ENCODE data around the gene MAST4. TPM values are rescaled to one million over a fixed set of nuclear protein-coding genes. Genes with fewer than 3 reads are reported as not detected.

Gene MAST4
- polyA plus RNA-seq, 2 of the 4 experiments (the other 2 are of a cell fraction) = 1.2 to 5.8 TPM

GRCh38 chr5:66660396-66660795, 64.2 kb downstream of the MAST4 start:
- Histone ChIP-seq H3K27ac (no peak overlapping the region), H3K4me2 (no peak overlapping the region), H3K4me1 (no peaks in the 10 kb centered on the region), H3K4me3 (no peak overlapping the region), H3K9me3 (no peaks in the 10 kb centered on the region)
- CTCF ChIA-PET = no interaction called here
- DNase-seq (ENCODE audit: low read depth in 1 of 2, low spot score in 1 of 2) = no peak
- TF ChIP-seq SMC3 (IDR thresholded peaks at IDR 0.05) (no peak), NFE2L2 (conservative IDR thresholded peaks at IDR 0.05; ENCODE audit: low read length) (no peak), RNF2 (IDR thresholded peaks at IDR 0.05; ENCODE audit: borderline replicate concordance, low read depth) (no peak), NR3C1 (IDR thresholded peaks at IDR 0.05) (no peak), CHD4 (IDR thresholded peaks at IDR 0.05; ENCODE audit: borderline replicate concordance) (no peak)
- FAIRE-seq = no peak
- POLR2A ChIA-PET = no interaction called here
- no peak for ATAC-seq
- WGBS (ENCODE audit: missing lambda C conversion rate) = 3% methylated on average over 1 of the region's 1 CpG

- 8% methylated on average over 3 of the region's 3 CpGs for WGBS (ENCODE audit: missing lambda C conversion rate)
- no peak overlapping the region for H3K27ac ChIP-seq
- no peaks in the 10 kb centered on the region for H3K4me1 ChIP-seq
- ATAC-seq = no peak
- TF ChIP-seq RARB (CRISPR knock-in tag; IDR thresholded peaks at IDR 0.05) (no peak), HOXA7 (CRISPR knock-in tag; IDR thresholded peaks at IDR 0.05) (no peak), SREBF2 (IDR thresholded peaks at IDR 0.05) (no peak), ATOH8 (CRISPR knock-in tag; IDR thresholded peaks at IDR 0.05; ENCODE audit: low read depth) (no peak), HOXB13 (CRISPR knock-in tag; IDR thresholded peaks at IDR 0.05; ENCODE audit: low read depth) (no peak), ZC3H11A (IDR thresholded peaks at IDR 0.05) (no peak), PBX3 (IDR thresholded peaks at IDR 0.05) (no peak), EHMT2 (IDR thresholded peaks at IDR 0.05; ENCODE audit: low read depth) (no peak), NFE2L2 (conservative IDR thresholded peaks at IDR 0.05; ENCODE audit: low read length) (no peak), HDAC2 (IDR thresholded peaks at IDR 0.05) (no peak), GATA3 (IDR thresholded peaks at IDR 0.05; ENCODE audit: borderline replicate concordance) (no peak), FOSL2 (IDR thresholded peaks at IDR 0.05) (no peak), FOSL2 (CRISPR knock-in tag; IDR thresholded peaks at IDR 0.05) (no peak), USF2 (IDR thresholded peaks at IDR 0.05) (no peak), MAZ (IDR thresholded peaks at IDR 0.05; ENCODE audit: borderline replicate concordance, low read depth, low read length) (no peak), BHLHE40 (IDR thresholded peaks at IDR 0.05; ENCODE audit: low read depth, low read length) (no peak), HEYL (CRISPR knock-in tag; IDR thresholded peaks at IDR 0.05) (no peak), MAFK (IDR thresholded peaks at IDR 0.05; ENCODE audit: partially characterized antibody) (no peak), ZNF302 (CRISPR knock-in tag; IDR thresholded peaks at IDR 0.05) (no peak), CBX2 (IDR thresholded peaks at IDR 0.05; ENCODE audit: borderline replicate concordance, low read depth) (no peak)
- POLR2A ChIA-PET = no interaction called here
- DNase-seq (ENCODE audit: low read depth in 1 of 2, low spot score in 1 of 2) = no peak
- CTCF ChIA-PET = no interaction called here
- H3K4me3 ChIP-seq = no peak overlapping the region
- no peaks in the 10 kb centered on the region for H3K9me3 ChIP-seq
- FAIRE-seq = no peak
- H3K4me2 ChIP-seq = no peak overlapping the region
Measured at GRCh38 chr5:66661149-66661548, 65.0 kb downstream of the MAST4 start.

GRCh38 chr5:66666778-66667177, 70.6 kb downstream of the MAST4 start:
- 35% methylated on average over 3 of the region's 3 CpGs for WGBS (ENCODE audit: missing lambda C conversion rate)
- ATAC-seq = no peak
- CTCF ChIA-PET = no interaction called here
- Histone ChIP-seq H3K4me2 (no peak overlapping the region), H3K4me3 (no peak overlapping the region), H3K9me3 (no peaks in the 10 kb centered on the region), H3K27ac (no peak overlapping the region), H3K4me1 (no peaks in the 10 kb centered on the region)
- POLR2A ChIA-PET = no interaction called here
- no peak for FAIRE-seq
- TF ChIP-seq HOXB13 (CRISPR knock-in tag; IDR thresholded peaks at IDR 0.05; ENCODE audit: low read depth) (no peak), ELK1 (IDR thresholded peaks at IDR 0.05; ENCODE audit: low read depth, low read length) (no peak), HOXB5 (CRISPR knock-in tag; IDR thresholded peaks at IDR 0.05) (no peak), PHF8 (IDR thresholded peaks at IDR 0.05; ENCODE audit: borderline replicate concordance, low read depth) (no peak), CHD4 (IDR thresholded peaks at IDR 0.05; ENCODE audit: borderline replicate concordance) (no peak), MAZ (IDR thresholded peaks at IDR 0.05; ENCODE audit: borderline replicate concordance, low read depth, low read length) (no peak), NR3C1 (IDR thresholded peaks at IDR 0.05) (no peak), ZNF302 (CRISPR knock-in tag; IDR thresholded peaks at IDR 0.05) (no peak), CEBPB (IDR thresholded peaks at IDR 0.05) (no peak), ZSCAN20 (CRISPR knock-in tag; IDR thresholded peaks at IDR 0.05) (no peak), NFE2L2 (conservative IDR thresholded peaks at IDR 0.05; ENCODE audit: low read length) (no peak), ZC3H11A (IDR thresholded peaks at IDR 0.05) (no peak)
- DNase-seq (ENCODE audit: low read depth in 1 of 2, low spot score in 1 of 2) = no peak

All from A549 (cell line).